ENCODE results near the gene TF.

TF gene

DNA sequence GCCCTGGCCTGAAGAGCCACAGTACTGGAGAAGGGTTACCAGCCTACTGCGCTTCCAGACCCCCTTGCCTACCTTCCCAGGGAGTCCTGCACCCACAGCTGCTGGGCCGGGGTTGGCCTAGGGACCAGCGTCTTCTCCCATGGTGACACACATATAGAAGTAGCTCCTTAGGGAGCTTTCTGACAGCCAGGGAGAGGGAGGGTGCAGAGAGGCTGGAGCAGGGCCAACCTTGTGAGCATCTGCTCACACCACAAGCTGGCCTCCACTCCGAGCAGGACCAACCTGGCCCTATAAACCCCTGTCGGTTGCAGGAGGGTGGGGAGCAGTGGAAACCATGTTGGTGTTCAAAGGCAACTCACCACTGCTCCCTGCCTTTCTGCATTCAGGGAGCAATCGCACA is 94.6 kb downstream of the TF start:
- Histone ChIP-seq H3K4me3 (ENCODE audit: low read depth, low read length) (no peak overlapping the region), H3K27me3 (no peaks in the 10 kb centered on the region), H3K36me3 (no peaks in the 10 kb centered on the region), H3K4me1 (no peaks in the 10 kb centered on the region), H3K9me3 (no peaks in the 10 kb centered on the region)
- no peak for DNase-seq
- no peak for TF ChIP-seq CTCF (IDR thresholded peaks at IDR 0.05; ENCODE audit: low read depth, low read length)

DNA sequence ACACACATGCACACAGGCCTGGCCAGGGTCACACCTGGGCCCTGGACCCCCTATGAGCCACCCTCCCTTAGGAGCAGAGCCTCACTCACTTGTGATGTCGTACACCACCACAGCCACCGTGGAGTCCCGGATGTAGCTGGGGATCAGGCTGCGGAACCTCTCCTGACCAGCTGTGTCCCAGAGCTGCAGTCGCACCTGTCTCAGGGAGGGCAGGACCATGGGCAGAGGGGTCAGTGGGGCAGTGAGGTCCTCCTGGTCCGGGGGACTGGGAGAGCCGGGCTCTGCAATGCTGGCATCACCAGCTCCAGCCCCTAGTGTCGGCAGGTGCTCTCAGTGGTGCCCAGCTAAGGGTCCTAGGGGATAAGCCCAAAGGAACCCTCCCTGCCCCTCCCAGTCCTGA is 95.0 kb downstream of the TF start:
- no peak for DNase-seq
- Histone ChIP-seq H3K36me3 (no peaks in the 10 kb centered on the region), H3K4me3 (ENCODE audit: low read depth, low read length) (no peak overlapping the region), H3K4me1 (no peaks in the 10 kb centered on the region), H3K27me3 (no peaks in the 10 kb centered on the region), H3K9me3 (no peaks in the 10 kb centered on the region)
- no peak for TF ChIP-seq CTCF (IDR thresholded peaks at IDR 0.05; ENCODE audit: low read depth, low read length)

DNA sequence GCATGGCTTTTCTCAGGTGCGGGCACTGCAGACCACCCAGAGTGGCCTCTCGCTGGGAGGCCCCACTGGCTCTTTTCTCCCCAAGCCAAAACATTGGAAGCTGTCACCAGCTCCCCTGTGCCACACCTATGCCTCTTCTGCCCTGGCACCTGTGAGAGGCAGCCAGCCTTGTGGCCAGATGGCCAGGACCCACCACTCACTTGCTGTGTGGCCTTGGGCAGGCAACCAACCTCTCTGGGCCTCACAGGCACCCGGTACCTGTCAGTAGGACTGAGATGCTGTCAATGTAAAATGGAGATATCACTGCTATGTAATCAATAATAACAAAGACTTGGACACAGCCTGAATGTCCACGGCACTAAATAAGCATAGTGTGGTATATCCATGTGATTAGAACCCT is 96.0 kb downstream of the TF start:
- TF ChIP-seq CTCF (IDR thresholded peaks at IDR 0.05; ENCODE audit: low read depth, low read length): no peak

GRCh38 chr3:133843634-133844033 is 97.4 kb downstream of the TF start:
- no peak for DNase-seq
- TF ChIP-seq CTCF (IDR thresholded peaks at IDR 0.05; ENCODE audit: low read depth, low read length): no peak
- H3K4me3 ChIP-seq (ENCODE audit: low read depth, low read length): no peak overlapping the region
- no peaks in the 10 kb centered on the region for H3K4me1 ChIP-seq
- no peaks in the 10 kb centered on the region for H3K9me3 ChIP-seq
- H3K36me3 ChIP-seq: no peaks in the 10 kb centered on the region
- peaks cover 3% of the 10 kb centered on the region; the same call in 1 of the 2 replicates for H3K27me3 ChIP-seq

More for the DNA sequence above, 96.0 kb downstream of the TF start:
- Histone ChIP-seq H3K4me3 (ENCODE audit: low read depth, low read length) (no peak overlapping the region), H3K4me1 (no peaks in the 10 kb centered on the region), H3K27me3 (no peaks in the 10 kb centered on the region), H3K9me3 (no peaks in the 10 kb centered on the region), H3K36me3 (no peaks in the 10 kb centered on the region)
- DNase-seq: no peak

DNA sequence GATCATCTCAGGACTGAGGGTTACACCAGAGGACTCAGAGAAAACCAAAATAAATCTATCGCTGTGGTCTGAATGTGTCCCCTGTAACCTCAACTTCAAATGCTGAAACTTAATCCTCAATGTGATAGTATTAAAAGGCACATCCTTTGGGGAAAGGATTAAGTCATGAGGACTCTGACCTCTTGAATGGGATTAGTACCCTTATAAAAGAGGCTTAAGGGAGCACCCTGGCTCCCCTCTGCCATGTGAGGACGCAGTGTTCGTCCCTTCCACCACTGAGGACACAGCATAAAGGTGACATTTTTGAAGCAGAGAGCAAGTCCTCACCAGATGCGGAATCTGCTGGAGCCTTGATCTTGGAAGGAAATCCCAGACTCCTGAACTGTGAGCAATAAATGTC is 98.9 kb downstream of the TF start:
- no peak for DNase-seq
- peaks cover 3% of the 10 kb centered on the region; the same call in 1 of the 2 replicates for H3K27me3 ChIP-seq
- TF ChIP-seq CTCF (IDR thresholded peaks at IDR 0.05; ENCODE audit: low read depth, low read length): no peak

More for the DNA sequence above, 98.9 kb downstream of the TF start:
- H3K36me3 ChIP-seq: no peaks in the 10 kb centered on the region
- H3K4me3 ChIP-seq (ENCODE audit: low read depth, low read length): no peak overlapping the region
- H3K4me1 ChIP-seq: no peaks in the 10 kb centered on the region
- H3K9me3 ChIP-seq: no peaks in the 10 kb centered on the region

All from BE2C (cell line).